ENCODE data around the gene PPIL6. TPM values are rescaled to one million over a fixed set of nuclear protein-coding genes. Genes with fewer than 3 reads are reported as not detected.

Gene PPIL6
- total RNA-seq = under 1 TPM in 1 of 2 donors, not detected in 1; 0.39 TPM

GRCh38 chr6:109440331-109441068 is at the start of gene PPIL6, which contains the start of gene SMPD2:
Gene PPIL6 (minus strand): TSS chr6:109440628. CDS start chr6:109440590, 38 bp downstream.
Gene SMPD2 (plus strand): TSS chr6:109440724. CDS start chr6:109441122, 398 bp downstream.
- peaks cover 28% of the 10 kb centered on the region for H3K36me3 Mint-ChIP-seq (ENCODE audit: low read depth)
- H3K9me3 Mint-ChIP-seq = no peaks in the 10 kb centered on the region
- peak within 1 kb of the TSS; percentile 92 for H3K4me3 Mint-ChIP-seq
- H3K27me3 Mint-ChIP-seq = no peaks in the 10 kb centered on the region
- peaks cover 11% of the 10 kb centered on the region for H3K4me1 Mint-ChIP-seq
- ATAC-seq (replicated peaks) = peak; percentile 93
- H3K27ac Mint-ChIP-seq = peak within 1 kb of the TSS; percentile 90

- Mint-ChIP-seq H3K27ac (no peak overlapping the region), H3K27me3 (no peaks in the 10 kb centered on the region), H3K9me3 (no peaks in the 10 kb centered on the region), H3K4me3 (no peak overlapping the region), H3K4me1 (peaks cover 24% of the 10 kb centered on the region), H3K36me3 (ENCODE audit: low read depth) (no peaks in the 10 kb centered on the region)
- no peak for ATAC-seq (replicated peaks)
Observed at GRCh38 chr6:109488001-109488400, 47.6 kb upstream of the PPIL6 start.

- ATAC-seq (replicated peaks) = peak; percentile 24
- peaks cover 22% of the 10 kb centered on the region for H3K4me1 Mint-ChIP-seq
- H3K27ac Mint-ChIP-seq = peak overlapping the region; percentile 44
Observed at GRCh38 chr6:109486068-109486467, 45.6 kb upstream of the PPIL6 start.

GRCh38 chr6:109485266-109485935 is 45.0 kb upstream of the PPIL6 start:
- Mint-ChIP-seq H3K27me3 (no peaks in the 10 kb centered on the region), H3K36me3 (ENCODE audit: low read depth) (peaks cover 24% of the 10 kb centered on the region), H3K4me3 (no peak overlapping the region), H3K4me1 (peaks cover 22% of the 10 kb centered on the region), H3K27ac (peak overlapping the region; percentile 44), H3K9me3 (no peaks in the 10 kb centered on the region)
- ATAC-seq (replicated peaks) = no peak

More at GRCh38 chr6:109486068-109486467, 45.6 kb upstream of the PPIL6 start:
- Mint-ChIP-seq H3K9me3 (no peaks in the 10 kb centered on the region), H3K36me3 (ENCODE audit: low read depth) (peaks cover 17% of the 10 kb centered on the region), H3K27me3 (no peaks in the 10 kb centered on the region), H3K4me3 (no peak overlapping the region)

GRCh38 chr6:109484122-109484521 is 43.7 kb upstream of the PPIL6 start:
- Mint-ChIP-seq H3K27ac (peak overlapping the region; percentile 49), H3K4me1 (peaks cover 28% of the 10 kb centered on the region), H3K9me3 (no peaks in the 10 kb centered on the region), H3K4me3 (peak overlapping the region; percentile 78), H3K27me3 (no peaks in the 10 kb centered on the region), H3K36me3 (ENCODE audit: low read depth) (peaks cover 36% of the 10 kb centered on the region)
- ATAC-seq (replicated peaks) = no peak

GRCh38 chr6:109483735-109484057 is 43.3 kb upstream of the PPIL6 start:
- Mint-ChIP-seq H3K27ac (peak overlapping the region; percentile 49), H3K9me3 (no peaks in the 10 kb centered on the region), H3K4me1 (peaks cover 32% of the 10 kb centered on the region), H3K4me3 (peak overlapping the region; percentile 78), H3K27me3 (no peaks in the 10 kb centered on the region), H3K36me3 (ENCODE audit: low read depth) (peaks cover 41% of the 10 kb centered on the region)
- ATAC-seq (replicated peaks) = peak; percentile 1

- peak within 1 kb of the TSS; percentile 49 for H3K27ac Mint-ChIP-seq
- H3K4me3 Mint-ChIP-seq = peak within 1 kb of the TSS; percentile 79
- no peaks in the 10 kb centered on the region for H3K27me3 Mint-ChIP-seq
- H3K36me3 Mint-ChIP-seq (ENCODE audit: low read depth) = peaks cover 46% of the 10 kb centered on the region
- peak; percentile 84 for ATAC-seq (replicated peaks)
- peaks cover 36% of the 10 kb centered on the region for H3K4me1 Mint-ChIP-seq
- no peaks in the 10 kb centered on the region for H3K9me3 Mint-ChIP-seq
Observed at GRCh38 chr6:109482905-109483734, 42.7 kb upstream of the PPIL6 start, which contains the start of gene ZBTB24. Gene ZBTB24 (minus strand): TSS chr6:109483219. CDS start chr6:109482026, 1,193 bp downstream.

- no peak for ATAC-seq (replicated peaks)
- peak overlapping the region; percentile 15 for H3K27ac Mint-ChIP-seq
- peaks cover 67% of the 10 kb centered on the region for H3K36me3 Mint-ChIP-seq (ENCODE audit: low read depth)
- H3K27me3 Mint-ChIP-seq = no peaks in the 10 kb centered on the region
- peaks cover 44% of the 10 kb centered on the region for H3K4me1 Mint-ChIP-seq
- no peaks in the 10 kb centered on the region for H3K9me3 Mint-ChIP-seq
- peak overlapping the region; percentile 79 for H3K4me3 Mint-ChIP-seq
Observed at GRCh38 chr6:109480993-109481480, 40.6 kb upstream of the PPIL6 start.

- Mint-ChIP-seq H3K27ac (peak overlapping the region; percentile 80), H3K4me3 (peak overlapping the region; percentile 79), H3K9me3 (no peaks in the 10 kb centered on the region), H3K4me1 (peaks cover 50% of the 10 kb centered on the region), H3K27me3 (no peaks in the 10 kb centered on the region), H3K36me3 (ENCODE audit: low read depth) (peaks cover 87% of the 10 kb centered on the region)
- ATAC-seq (replicated peaks) = peak; percentile 13
Observed at GRCh38 chr6:109478841-109479624, 38.6 kb upstream of the PPIL6 start.

GRCh38 chr6:109478222-109478805 is 37.9 kb upstream of the PPIL6 start:
- no peak for ATAC-seq (replicated peaks)
- Mint-ChIP-seq H3K9me3 (no peaks in the 10 kb centered on the region), H3K36me3 (ENCODE audit: low read depth) (peaks cover 94% of the 10 kb centered on the region), H3K27ac (peak overlapping the region; percentile 80), H3K4me1 (peaks cover 51% of the 10 kb centered on the region), H3K27me3 (no peaks in the 10 kb centered on the region), H3K4me3 (peak overlapping the region; percentile 79)

- no peaks in the 10 kb centered on the region for H3K9me3 Mint-ChIP-seq
- H3K4me3 Mint-ChIP-seq = peak overlapping the region; percentile 79
- peak; percentile 48 for ATAC-seq (replicated peaks)
- H3K4me1 Mint-ChIP-seq = peaks cover 57% of the 10 kb centered on the region
- H3K36me3 Mint-ChIP-seq (ENCODE audit: low read depth) = peaks cover 100% of the 10 kb centered on the region
- H3K27ac Mint-ChIP-seq = peak overlapping the region; percentile 80
- no peaks in the 10 kb centered on the region for H3K27me3 Mint-ChIP-seq
Observed at GRCh38 chr6:109477725-109478124, 37.3 kb upstream of the PPIL6 start.

- Mint-ChIP-seq H3K36me3 (ENCODE audit: low read depth) (peaks cover 100% of the 10 kb centered on the region), H3K27me3 (no peaks in the 10 kb centered on the region), H3K4me3 (peak overlapping the region; percentile 79), H3K9me3 (no peaks in the 10 kb centered on the region), H3K27ac (peak overlapping the region; percentile 80), H3K4me1 (peaks cover 62% of the 10 kb centered on the region)
- no peak for ATAC-seq (replicated peaks)
Observed at GRCh38 chr6:109477184-109477583, 36.8 kb upstream of the PPIL6 start.

GRCh38 chr6:109475625-109476024 is 35.2 kb upstream of the PPIL6 start:
- peak overlapping the region; percentile 54 for H3K27ac Mint-ChIP-seq
- H3K4me3 Mint-ChIP-seq = peak overlapping the region; percentile 79
- no peaks in the 10 kb centered on the region for H3K27me3 Mint-ChIP-seq
- H3K36me3 Mint-ChIP-seq (ENCODE audit: low read depth) = peaks cover 100% of the 10 kb centered on the region
- H3K9me3 Mint-ChIP-seq = no peaks in the 10 kb centered on the region
- ATAC-seq (replicated peaks) = no peak
- H3K4me1 Mint-ChIP-seq = peaks cover 63% of the 10 kb centered on the region
